NCI-H146 treated with DMSO at 0.1 percent for 48 hours (cell line): Measurements from ENCODE around the gene DRC7.
"Not testable (repeated sequence)": the region's sequence is repeated elsewhere in the genome, so short reads cannot be mapped to it uniquely, and the experiment has no call there.

Experiments
- DNase-seq: peaks from one replicate; lab custom pipeline; 2025; ENCODE audit not compliant: unreplicated experiment; lab: John Stamatoyannopoulos, UW

DRC7 gene

GRCh38 chr16:57734308-57734924 is 39.8 kb downstream of the DRC7 start:
- DNase-seq, result no peak

- DNase-seq, result peak; percentile 98
Measured at GRCh38 chr16:57734925-57735754, 40.5 kb downstream of the DRC7 start.

- DNase-seq, result no peak
Measured at GRCh38 chr16:57735755-57736418, 41.3 kb downstream of the DRC7 start, which contains the start of gene KATNB1. KATNB1 (plus strand) TSS chr16:57735770; CDS start chr16:57737244, 1,474 bp downstream.

GRCh38 chr16:57736419-57737351 is 42.1 kb downstream of the DRC7 start:
- DNase-seq, result peak; percentile 4

GRCh38 chr16:57738844-57739243 is 44.2 kb downstream of the DRC7 start:
- DNase-seq, result no peak

- no peak for DNase-seq
Measured at GRCh38 chr16:57739756-57740422, 45.3 kb downstream of the DRC7 start.

GRCh38 chr16:57740423-57741071 is 45.9 kb downstream of the DRC7 start:
- no peak for DNase-seq

GRCh38 chr16:57741660-57742191 is 47.1 kb downstream of the DRC7 start:
- DNase-seq, result no peak

- DNase-seq, result peak; percentile 10
Measured at GRCh38 chr16:57742543-57742942, 47.9 kb downstream of the DRC7 start.

GRCh38 chr16:57743458-57743857 is 48.9 kb downstream of the DRC7 start:
- DNase-seq, result no peak

- DNase-seq, result no peak
Measured at GRCh38 chr16:57743886-57744641, 49.5 kb downstream of the DRC7 start.

- no peak for DNase-seq
Measured at GRCh38 chr16:57744642-57744903, 50.0 kb downstream of the DRC7 start.

- DNase-seq, result no peak
Measured at GRCh38 chr16:57745768-57746167, 51.2 kb downstream of the DRC7 start.

- DNase-seq, result not testable (repeated sequence)
Measured at GRCh38 chr16:57746316-57746715, 51.7 kb downstream of the DRC7 start.

GRCh38 chr16:57747091-57747490 is 52.5 kb downstream of the DRC7 start:
- no peak for DNase-seq

GRCh38 chr16:57747496-57747895 is 52.9 kb downstream of the DRC7 start:
- DNase-seq, result no peak

GRCh38 chr16:57747996-57748395 is 53.4 kb downstream of the DRC7 start:
- no peak for DNase-seq

- no peak for DNase-seq
Measured at GRCh38 chr16:57748596-57748995, 54.0 kb downstream of the DRC7 start.

GRCh38 chr16:57749101-57749692 is 54.6 kb downstream of the DRC7 start:
- no peak for DNase-seq
